Measurements from ENCODE around the gene MCFD2.
"Not testable (repeated sequence)": the region's sequence is repeated elsewhere in the genome, so short reads cannot be mapped to it uniquely, and the experiment has no call there.

Gene MCFD2

DNA sequence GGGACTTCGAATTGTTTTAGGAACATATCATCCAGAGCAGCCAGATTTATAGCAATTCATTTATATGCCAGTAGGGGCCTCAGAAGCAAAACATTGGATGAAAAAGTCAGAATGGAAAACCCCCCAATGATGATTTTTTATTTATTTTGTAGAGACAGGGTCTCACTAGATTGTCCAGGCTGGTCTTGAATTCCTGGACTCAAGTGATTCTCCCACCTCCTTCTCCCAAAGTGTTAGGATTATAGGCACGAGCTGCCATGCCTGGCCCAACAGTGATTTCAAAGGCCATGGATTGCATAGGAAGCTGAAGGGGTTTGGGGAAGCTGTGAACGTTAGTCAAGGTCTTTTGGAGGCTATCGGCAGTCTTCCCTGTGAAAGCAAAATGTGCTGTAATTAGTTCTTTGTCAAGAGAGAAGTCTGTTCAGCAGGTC is 21.9 kb upstream of the MCFD2 start:
- no peak for DNase-seq (ENCODE audit: low read depth)

DNA sequence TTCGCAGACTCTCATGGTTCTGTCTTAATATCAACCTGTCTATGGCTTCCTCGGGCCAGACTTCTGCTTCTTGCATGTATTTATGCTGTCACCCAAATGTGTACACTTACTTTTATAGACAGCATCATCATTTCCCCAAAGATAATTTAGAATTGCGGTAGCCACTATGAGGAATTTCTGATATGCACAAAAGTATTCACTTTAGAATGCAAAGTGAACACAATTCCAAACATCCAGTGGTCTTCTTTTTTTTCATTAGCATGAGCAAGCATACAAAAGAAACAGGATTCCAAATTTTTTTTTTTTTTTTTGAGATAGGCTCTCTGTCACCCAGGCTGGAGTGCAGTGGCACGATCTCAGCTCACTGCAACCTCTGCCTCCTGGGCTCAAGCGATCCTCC is 21.0 kb upstream of the MCFD2 start:
- no peak for DNase-seq (ENCODE audit: low read depth)

DNA sequence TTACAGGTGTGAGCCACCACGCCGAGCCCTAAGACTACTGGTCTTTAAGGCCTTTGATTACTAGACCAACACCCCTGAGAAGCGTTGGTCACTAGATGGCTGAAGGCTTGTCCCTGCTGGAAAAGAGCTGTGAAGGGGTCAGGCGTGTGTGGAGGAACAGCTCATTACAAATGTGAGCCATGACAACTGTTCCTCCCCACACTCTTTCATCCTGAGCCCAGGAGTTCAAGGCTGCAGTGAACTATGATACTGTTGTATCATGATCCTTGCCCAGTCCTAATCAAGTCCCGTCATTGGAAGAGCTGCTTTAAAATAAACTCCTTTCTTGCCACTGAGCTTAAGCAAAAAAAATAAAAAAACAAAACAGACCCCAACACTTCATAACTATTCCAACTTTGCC is 19.5 kb upstream of the MCFD2 start:
- DNase-seq (ENCODE audit: low read depth): no peak

DNA sequence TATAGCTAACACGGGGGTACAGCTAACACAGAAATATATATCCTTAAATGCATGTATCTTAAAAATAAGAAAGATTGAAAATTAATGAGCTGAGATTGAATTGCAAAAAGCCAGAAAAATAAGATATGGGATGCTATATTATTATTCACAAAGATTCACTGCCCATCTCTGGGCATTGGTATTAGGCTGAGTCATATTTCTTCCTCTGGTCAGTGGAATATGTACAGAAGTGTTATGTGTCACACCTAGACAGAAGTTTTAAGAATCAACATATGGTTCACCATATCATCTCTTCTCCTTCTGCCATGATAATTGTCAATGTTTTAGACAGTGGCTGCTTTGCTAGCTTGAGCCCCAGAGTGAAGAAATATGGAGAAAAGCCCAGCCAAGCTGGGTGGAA is 14.0 kb upstream of the MCFD2 start:
- DNase-seq (ENCODE audit: low read depth): no peak

DNA sequence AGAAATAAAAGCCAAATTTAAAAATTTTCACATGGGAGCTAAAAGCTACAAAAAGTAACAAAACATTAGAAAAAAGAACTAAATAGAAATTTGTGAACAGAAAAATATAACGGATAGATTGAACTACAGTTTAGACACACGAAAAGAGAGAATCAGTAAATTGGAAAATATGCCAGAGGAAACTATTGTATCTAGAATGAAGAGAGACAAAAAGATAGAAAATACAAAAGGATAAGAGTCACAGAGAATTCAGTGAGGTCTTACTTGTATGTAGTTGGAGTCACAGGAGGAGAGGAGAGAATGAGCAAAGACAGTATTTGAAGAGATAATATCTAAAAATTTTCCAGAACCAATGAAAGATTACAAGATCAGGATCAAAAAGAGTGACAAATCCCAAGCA is 11.3 kb upstream of the MCFD2 start:
- no peak for DNase-seq (ENCODE audit: low read depth)

DNA sequence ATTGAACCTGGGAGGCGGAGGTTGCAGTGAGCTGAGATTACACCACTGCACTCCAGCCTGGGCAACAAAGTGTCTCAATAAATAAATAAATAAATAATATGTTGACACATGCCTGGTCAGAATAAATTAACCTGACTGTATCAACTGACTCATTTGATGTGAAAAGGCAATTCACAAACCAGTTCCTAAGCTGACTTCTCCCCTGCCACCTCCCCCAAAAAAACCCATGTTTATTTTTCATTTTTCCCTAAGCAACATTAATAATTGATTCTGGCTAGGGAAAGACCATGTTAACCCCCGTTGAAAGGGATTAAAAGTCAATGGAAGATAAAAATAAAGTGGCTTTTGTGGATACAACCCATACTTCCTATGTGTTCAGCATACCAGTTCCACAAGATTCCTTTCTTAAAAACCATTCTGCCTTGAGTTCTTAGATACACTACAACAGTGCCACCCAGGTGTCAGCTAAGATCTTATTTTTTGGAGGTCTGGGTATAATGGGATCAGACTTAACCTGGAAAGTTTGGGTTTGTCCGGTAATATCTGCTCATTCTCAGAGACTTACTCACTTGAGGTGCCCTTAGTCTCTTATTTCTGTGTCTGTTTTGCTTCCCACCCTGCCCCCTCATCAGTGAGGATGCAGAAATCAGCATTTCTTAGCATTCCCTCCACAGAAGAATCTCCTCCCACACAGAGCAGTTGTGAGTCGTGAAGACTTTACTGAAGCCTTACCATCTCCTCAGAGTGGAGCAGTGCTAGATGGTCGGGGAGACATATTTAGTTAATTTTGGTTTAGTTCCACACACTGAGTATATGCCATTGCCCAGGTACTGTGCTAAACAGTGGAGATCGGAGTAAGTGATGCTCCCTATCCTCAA is 10.1 kb upstream of the MCFD2 start:
- DNase-seq (ENCODE audit: low read depth): no peak

DNA sequence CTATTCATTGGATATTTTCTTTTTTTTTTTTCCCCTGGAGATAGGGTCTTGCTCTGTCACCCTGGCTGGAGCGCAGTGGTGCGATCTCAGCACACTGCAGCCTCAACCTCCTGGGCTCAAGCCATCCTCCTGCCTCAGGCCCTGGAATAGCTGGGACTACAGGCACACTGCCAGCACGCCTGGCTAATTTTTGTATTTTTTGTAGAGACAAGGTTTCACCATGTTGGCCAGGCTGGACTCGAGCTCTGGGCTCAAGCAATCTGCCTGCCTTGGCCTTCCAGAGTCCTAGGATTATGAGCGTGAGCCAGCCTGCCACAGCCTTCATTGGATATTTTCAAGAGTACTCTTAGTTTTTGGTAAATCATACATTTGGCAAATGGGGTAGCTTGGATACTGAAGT is 9.0 kb upstream of the MCFD2 start:
- DNase-seq (ENCODE audit: low read depth): no peak

DNA sequence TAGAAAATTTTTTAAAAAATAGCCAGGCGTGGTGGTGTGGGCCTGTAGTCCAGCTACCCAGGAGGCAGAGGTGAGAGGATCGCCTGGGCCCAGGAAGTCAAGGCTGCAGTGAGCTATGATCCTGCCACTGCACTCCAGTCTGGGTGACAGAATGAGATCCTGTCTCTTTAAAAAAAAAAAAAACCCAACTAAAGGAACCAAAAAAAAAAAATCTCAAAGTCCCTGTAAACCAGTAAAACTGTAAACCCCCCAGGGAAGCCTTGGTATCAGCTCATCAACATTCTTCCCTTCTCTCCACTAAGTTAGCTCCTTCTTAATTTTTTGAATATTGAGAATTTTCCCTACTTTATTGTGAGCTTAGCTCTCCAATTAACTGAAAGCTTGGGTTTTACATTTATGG is 8.4 kb upstream of the MCFD2 start:
- no peak for DNase-seq (ENCODE audit: low read depth)

DNA sequence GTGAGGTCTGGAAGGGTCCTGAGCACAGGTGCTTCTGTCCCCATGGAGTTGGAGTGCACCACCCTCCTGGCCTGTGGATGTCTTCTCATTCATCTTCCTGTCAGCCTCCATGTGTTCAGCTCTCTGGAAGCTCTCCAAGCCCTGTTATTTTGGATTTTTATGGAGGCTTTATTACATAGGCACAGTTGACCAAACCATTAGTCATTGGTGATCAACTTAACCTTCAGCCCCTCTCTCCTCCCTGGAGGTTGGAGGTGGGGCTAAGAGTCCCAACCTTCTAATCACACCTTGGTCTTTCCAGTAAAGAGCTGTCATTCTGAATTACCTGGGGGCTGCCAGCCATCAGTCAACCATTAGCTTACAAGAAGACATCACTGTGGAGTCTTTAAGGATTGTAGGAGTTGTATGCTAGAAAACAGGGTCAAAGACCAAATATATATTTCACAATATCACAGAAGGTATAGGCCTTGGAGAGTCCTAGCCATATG is 7.5 kb upstream of the MCFD2 start:
- no peak for DNase-seq (ENCODE audit: low read depth)

DNA sequence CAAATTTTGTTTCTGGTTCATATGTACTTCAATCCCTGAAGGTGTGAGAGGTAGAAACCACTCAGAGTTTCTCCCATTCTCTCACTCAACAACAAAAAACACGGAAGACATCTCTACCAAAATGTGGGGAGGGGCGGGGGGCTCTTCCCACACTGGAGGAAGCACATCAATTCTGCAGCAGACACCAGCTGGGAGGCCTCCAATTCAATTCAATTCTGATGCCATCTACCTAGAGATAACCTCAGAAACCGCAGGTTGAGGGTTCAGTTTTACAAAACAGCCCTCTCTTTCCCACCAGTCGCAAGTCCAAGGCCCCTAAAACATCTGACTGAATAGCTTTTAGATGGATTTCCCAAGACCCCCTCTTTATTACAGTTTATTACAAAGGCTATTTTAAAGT is 7.0 kb upstream of the MCFD2 start:
- no peak for DNase-seq (ENCODE audit: low read depth)

DNA sequence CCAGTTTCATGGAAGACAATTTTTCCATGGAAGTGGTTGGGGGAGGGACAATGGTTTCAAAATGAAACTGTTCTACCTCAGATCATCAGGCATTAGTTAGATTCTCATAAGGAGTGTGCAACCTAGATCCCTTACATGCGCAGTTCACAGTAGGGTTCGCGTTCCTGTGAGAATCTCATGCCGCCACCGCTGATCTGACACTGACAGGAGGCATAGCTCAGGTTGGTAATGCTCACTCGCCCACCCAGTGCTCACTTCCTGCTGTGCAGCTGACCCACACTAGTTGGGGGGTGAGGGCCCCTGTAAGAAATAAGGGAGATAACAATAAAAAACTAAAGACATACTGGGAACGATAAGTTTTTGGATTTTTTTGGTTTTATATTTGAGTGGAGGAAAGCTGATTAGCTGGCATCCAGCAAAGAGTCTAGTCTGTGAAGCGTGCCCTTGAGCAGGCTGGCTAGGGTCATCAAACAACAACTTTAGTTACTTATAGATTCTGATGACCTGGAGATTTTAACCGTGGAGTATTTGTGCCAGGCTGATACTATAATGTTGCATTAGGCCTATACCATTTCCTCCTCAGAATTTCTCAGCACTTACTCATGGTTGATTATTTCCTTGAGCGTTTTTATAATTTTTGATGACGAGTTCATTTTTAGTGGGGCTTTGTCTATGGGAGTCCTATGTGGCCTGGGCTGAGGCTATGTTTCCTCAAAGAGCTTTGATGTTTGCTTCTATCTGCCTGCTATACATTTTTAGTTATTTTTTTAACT is 6.3 kb upstream of the MCFD2 start:
- no peak for DNase-seq (ENCODE audit: low read depth)

DNA sequence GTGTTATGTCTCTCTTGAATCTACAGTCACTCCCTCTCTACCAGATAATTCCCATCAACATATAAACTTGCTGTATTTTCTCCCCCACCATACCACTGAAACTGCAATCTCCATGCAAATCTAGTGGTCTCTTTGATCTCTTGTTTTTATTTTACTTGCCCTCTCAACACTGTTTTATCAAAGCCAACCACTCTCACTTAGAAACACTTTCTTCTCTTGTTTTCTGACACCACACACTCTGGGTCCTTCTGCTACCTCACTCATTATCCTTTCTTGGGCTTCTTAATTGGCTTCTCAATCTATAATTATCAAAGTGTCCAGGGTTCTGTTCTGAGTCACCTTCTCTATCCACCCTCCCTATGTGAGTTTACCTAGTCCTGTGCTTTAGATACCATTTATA is 2.0 kb upstream of the MCFD2 start:
- no peak for DNase-seq (ENCODE audit: low read depth)

DNA sequence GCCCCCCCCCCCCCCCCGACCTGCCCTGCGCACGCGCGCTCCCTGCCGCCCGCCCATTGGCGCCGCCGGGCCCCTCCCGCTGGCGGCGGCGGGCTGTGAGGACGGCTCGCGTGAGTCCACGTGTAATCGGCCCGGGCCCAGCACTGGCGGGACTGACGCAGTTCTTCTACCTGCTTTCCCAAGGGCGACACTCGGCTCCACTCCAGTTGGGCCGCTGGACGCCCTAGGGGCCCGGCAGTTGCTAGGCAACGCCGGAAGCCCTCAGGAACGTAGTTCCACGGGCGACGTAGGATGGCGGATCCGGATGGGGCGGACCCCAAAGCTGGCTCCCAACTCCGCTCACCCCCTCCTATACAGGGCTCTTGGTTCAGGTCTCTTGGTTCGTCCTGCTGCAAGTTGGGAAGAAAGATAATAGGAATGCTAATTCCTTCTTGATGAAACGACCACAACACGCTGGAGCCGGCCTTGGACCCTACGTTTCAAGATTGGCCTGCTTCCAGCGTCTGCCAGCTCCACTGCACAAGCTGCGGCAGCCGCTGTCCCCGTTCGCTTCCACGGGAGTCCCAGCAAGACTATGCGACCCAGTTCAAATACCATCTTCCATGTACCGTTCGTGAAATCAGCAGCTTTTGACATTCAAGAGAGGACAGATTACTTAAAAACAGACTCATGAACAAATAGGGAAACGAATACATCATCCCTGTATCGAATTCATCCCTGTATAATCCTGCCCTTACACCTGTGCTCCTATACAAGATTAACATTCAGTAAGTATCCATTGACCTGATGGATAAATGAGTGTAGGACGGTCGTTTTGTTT is 415 bp upstream of the MCFD2 start:
- peak; percentile 82 for DNase-seq (ENCODE audit: low read depth)

DNA sequence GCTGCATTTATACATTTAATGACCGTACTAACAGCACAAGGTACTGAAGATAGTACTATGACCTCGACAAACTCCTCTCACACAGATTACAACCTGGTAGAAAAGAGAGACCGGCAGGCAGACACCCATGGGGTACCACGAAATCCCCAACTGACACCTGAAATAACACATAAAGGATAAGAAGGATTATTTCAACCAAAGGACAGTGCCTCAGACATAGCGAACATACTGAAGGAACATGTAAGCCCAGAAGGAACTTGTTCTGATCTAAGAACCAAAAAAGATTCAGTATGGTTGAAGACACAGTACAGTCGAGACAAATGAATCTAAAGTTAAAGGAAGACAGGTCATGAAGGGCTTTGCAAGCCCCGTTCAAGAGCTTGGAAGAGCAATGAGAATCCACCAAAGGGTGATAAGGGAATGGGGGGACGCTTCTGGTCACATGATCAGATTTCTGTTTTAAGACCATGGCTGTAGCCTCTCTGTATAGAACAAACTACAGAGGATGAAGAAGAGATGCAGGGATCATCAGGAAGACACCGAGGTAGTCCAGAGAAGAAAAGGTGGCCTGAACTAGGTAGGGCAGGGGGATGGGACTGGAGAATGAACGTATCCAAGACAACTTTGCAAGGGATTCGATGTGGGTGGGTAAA is 902 bp downstream of the MCFD2 start:
- no peak for DNase-seq (ENCODE audit: low read depth)

DNA sequence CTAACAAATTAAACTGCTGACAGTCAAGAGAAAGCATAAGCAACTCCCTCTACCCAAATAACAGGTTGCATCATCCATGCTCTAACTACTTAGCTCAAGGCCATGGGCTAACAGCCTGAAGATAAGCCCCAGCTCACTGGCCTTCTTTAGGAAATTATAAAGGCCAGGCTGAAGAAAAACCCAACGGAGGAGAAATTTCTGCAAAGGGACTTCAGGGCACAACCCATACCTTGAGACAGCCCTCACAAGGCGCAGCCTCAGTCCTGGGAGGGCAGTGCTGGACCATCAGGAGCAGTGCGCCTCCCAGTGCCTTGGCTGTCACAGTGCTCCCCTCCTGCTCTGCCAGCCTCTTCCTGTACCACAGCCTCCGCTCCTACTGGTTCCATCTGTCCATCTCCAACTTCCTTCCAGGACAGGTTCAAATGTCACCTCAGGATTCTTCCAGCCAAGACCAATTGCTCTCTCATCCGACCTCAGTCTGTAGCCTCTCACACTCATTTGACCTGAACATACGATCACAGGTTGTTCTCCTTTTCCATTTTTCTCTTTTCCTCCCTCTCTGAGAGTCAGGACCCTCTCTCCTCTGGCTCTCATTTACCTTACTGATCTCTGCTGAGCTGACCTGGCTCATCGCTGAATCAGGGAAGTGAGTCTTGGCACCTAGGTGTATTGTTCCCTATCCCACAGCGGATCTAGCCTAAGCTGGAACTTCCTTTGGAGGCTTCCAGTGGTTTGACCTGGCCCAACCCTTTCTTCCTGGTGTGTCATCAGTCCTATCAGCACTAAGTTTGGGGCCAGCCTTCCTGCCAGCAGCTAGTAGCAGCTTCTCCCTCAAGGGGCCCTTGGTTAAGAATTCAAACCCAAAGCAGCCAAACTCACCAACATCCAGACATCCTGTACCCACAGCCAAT is 1.9 kb downstream of the MCFD2 start:
- DNase-seq (ENCODE audit: low read depth): peak; percentile 34

DNA sequence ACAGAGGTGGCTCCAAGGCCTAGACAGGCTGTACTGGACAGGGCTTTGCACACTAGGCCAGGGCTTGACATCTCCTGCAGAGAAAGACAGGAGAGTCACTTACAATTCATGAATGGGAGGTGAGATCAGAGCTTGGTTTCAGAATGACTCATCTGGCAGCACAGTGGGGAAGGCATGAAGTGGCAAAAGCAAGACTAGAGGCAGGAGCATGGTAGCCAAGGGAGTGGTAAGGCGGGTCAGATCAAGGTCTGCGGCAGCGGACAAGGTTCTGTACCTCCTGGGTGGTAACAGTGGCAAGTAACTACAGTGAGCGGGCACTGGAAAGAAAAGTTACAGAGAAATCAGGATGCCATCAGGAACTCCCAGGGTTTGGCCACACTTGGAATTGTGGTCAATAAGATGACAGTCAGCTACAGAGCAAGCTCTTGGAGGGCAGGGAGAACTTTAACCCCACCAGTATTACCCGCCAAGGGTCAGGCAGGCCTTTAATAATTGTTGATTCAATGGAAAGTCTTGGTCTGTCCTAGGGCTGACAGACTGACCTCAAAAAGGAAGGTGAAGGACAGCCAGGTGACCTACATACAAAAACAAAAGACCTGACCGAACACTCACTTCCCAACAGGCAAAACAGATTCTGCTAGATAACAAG is 5.7 kb downstream of the MCFD2 start:
- peak; percentile 68 for DNase-seq (ENCODE audit: low read depth)

DNA sequence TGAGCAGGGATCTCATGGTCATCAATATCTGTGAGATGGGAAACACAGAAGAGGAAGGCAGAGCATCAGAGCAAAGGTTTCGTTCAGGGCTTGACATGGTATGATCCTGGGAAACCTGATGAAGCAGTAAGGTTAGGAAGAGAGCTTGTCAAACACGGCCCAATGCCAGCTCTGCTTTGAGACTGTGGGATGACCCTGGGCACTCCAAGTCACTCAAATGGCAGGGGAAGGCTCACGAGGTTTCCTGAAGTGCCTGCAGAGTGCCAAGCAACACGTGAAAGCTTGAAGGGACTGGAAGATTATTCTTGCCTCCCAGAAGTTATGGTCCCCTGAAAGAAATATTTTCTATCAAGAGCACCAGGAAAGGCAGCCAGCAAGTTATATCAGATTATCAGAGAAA is 6.5 kb downstream of the MCFD2 start:
- DNase-seq (ENCODE audit: low read depth): no peak

DNA sequence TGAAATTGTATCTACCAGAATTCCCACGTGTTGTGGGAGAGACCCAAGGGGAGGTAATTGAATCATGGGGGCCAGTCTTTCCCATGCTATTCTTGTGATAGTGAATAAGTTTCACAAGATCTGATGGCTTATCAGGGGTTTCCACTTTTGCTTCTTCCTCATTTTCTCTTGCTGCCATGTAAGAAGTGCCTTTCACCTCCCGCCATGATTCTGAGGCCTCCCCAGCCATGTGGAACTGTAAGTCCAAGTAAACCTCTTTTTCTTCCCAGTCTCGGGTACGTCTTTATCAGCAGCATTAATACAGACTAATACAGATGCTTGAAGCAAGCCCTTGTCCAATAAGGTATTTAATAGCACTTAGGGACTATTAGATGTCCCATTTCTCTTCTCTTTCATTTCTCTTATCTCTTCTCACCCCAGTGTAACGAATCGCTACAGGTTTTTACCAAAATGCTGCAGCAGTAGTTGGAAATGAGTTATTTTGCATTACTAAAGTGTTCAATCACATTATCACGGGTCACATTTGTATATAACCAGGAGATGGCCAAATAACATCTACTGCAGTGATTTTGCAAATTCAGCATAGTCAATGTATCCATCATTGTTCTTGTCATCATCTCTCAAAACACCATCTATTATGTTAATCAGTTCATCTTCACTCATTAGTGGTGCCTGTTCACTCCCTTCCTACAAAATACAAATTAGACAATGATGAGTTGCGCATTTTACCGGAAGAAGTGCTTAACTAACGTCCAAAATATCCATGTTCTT is 10.5 kb downstream of the MCFD2 start:
- DNase-seq (ENCODE audit: low read depth): not testable (repeated sequence)

DNA sequence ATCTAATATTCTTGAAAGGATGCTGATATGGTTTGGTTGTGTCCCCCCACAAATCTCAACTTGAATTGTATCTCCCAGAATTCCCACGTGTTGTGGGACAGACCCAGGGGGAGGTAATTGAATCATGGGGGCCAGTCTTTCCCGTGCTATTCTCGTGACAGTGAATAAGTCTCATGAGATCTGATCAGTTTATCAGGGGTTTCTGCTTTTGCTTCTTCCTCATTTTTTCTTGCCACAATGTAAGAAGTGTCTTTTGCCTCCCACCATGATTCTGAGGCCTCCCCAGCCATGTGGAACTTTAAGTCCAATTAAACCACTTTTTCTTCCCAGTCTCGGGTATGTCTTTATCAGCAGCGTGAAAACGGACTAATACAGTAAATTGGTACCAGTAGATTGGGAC is 12.6 kb downstream of the MCFD2 start:
- DNase-seq (ENCODE audit: low read depth): not testable (repeated sequence)

All from GM04504 (cell line).